ENCODE data around the gene ACOT7.

Gene ACOT7

GRCh38 chr1:6271006-6271405, 122.6 kb downstream of the ACOT7 start:
- Histone ChIP-seq H3K9ac (ENCODE audit: low read depth, low read length) (no peak overlapping the region), H3K27me3 (ENCODE audit: insufficient read depth, low read length) (no peaks in the 10 kb centered on the region), H3K4me1 (ENCODE audit: insufficient read depth, low read length) (peaks cover 17% of the 10 kb centered on the region), H3K27ac (ENCODE audit: low read depth, low read length) (no peak overlapping the region), H3K9me3 (ENCODE audit: insufficient read depth, low read depth, low read length) (no peaks in the 10 kb centered on the region), H3K36me3 (ENCODE audit: insufficient read depth, low read length) (no peaks in the 10 kb centered on the region; the same call in 1 of the 2 replicates), H3K4me3 (ENCODE audit: low read length) (no peak overlapping the region)
- 89% methylated on average over 4 of the region's 4 CpGs for WGBS

GRCh38 chr1:6270401-6270800, 123.2 kb downstream of the ACOT7 start:
- Histone ChIP-seq H3K27me3 (ENCODE audit: insufficient read depth, low read length) (no peaks in the 10 kb centered on the region), H3K4me1 (ENCODE audit: insufficient read depth, low read length) (peaks cover 13% of the 10 kb centered on the region; the same call in 1 of the 2 replicates), H3K9ac (ENCODE audit: low read depth, low read length) (no peak overlapping the region), H3K9me3 (ENCODE audit: insufficient read depth, low read depth, low read length) (no peaks in the 10 kb centered on the region), H3K4me3 (ENCODE audit: low read length) (no peak overlapping the region), H3K27ac (ENCODE audit: low read depth, low read length) (no peak overlapping the region), H3K36me3 (ENCODE audit: insufficient read depth, low read length) (no peaks in the 10 kb centered on the region; the same call in 1 of the 2 replicates)
- WGBS, result 93% methylated on average over 8 of the region's 8 CpGs

GRCh38 chr1:6269720-6270400, 123.7 kb downstream of the ACOT7 start:
- Histone ChIP-seq H3K9ac (ENCODE audit: low read depth, low read length) (no peak overlapping the region), H3K27me3 (ENCODE audit: insufficient read depth, low read length) (no peaks in the 10 kb centered on the region), H3K4me1 (ENCODE audit: insufficient read depth, low read length) (peaks cover 13% of the 10 kb centered on the region; the same call in 1 of the 2 replicates), H3K36me3 (ENCODE audit: insufficient read depth, low read length) (no peaks in the 10 kb centered on the region; the same call in 1 of the 2 replicates), H3K27ac (ENCODE audit: low read depth, low read length) (no peak overlapping the region), H3K4me3 (ENCODE audit: low read length) (no peak overlapping the region), H3K9me3 (ENCODE audit: insufficient read depth, low read depth, low read length) (no peaks in the 10 kb centered on the region)
- 78% methylated on average over 22 of the region's 22 CpGs for WGBS

DNA sequence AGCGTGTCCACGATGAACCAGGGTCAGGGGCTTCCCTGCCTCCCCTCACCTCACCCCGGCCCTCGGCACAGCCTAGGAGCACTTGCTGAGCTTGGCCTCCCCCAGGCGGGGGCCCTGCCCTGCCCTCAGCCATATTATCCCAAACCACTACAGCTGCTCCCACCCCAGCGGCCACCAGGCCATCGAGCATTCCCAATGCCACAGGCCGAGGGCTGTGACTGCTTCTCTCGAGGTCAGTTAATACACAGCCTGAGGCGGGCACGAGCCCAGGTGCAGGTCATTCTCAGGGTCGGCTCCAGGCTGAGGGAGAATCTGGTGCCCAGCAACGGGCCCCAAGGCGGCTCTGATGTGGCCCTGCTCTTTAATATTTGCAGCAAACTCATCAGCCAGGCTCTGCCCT, 124.3 kb downstream of the ACOT7 start:
- H3K9me3 ChIP-seq (ENCODE audit: insufficient read depth, low read depth, low read length), result no peaks in the 10 kb centered on the region
- H3K4me3 ChIP-seq (ENCODE audit: low read length), result no peak overlapping the region
- H3K27ac ChIP-seq (ENCODE audit: low read depth, low read length), result no peak overlapping the region
- 94% methylated on average over 14 of the region's 14 CpGs for WGBS
- H3K27me3 ChIP-seq (ENCODE audit: insufficient read depth, low read length), result no peaks in the 10 kb centered on the region
- no peak overlapping the region for H3K9ac ChIP-seq (ENCODE audit: low read depth, low read length)
- H3K36me3 ChIP-seq (ENCODE audit: insufficient read depth, low read length), result peaks cover 2% of the 10 kb centered on the region; the same call in 1 of the 2 replicates
- peaks cover 13% of the 10 kb centered on the region; the same call in 1 of the 2 replicates for H3K4me1 ChIP-seq (ENCODE audit: insufficient read depth, low read length)

DNA sequence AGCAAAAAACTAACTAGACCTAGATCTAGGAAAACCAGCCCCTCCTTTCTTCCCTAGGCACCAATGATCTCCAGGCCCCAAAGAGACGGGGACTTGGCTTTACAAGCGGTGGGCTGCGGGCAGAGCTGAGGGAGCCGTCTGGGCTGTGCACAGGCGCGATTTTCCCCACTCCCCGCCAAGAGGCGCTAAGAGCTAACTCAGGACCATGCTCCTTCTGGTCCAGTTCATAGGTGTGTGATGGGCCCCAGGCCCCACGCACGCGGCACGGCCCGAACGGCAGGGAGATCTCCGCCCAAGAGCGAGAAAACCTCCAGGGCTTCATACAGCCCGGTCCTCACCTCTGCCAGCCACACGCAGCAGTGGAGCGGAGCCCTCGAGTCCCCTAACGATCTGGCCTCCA, 125.2 kb downstream of the ACOT7 start:
- H3K27me3 ChIP-seq (ENCODE audit: insufficient read depth, low read length), result no peaks in the 10 kb centered on the region
- no peak overlapping the region for H3K4me3 ChIP-seq (ENCODE audit: low read length)
- peaks cover 5% of the 10 kb centered on the region; the same call in 1 of the 2 replicates for H3K36me3 ChIP-seq (ENCODE audit: insufficient read depth, low read length)
- H3K27ac ChIP-seq (ENCODE audit: low read depth, low read length), result no peak overlapping the region
- 83% methylated on average over 21 of the region's 21 CpGs for WGBS
- no peaks in the 10 kb centered on the region for H3K9me3 ChIP-seq (ENCODE audit: insufficient read depth, low read depth, low read length)
- peaks cover 5% of the 10 kb centered on the region; the same call in 1 of the 2 replicates for H3K4me1 ChIP-seq (ENCODE audit: insufficient read depth, low read length)
- no peak overlapping the region for H3K9ac ChIP-seq (ENCODE audit: low read depth, low read length)

DNA sequence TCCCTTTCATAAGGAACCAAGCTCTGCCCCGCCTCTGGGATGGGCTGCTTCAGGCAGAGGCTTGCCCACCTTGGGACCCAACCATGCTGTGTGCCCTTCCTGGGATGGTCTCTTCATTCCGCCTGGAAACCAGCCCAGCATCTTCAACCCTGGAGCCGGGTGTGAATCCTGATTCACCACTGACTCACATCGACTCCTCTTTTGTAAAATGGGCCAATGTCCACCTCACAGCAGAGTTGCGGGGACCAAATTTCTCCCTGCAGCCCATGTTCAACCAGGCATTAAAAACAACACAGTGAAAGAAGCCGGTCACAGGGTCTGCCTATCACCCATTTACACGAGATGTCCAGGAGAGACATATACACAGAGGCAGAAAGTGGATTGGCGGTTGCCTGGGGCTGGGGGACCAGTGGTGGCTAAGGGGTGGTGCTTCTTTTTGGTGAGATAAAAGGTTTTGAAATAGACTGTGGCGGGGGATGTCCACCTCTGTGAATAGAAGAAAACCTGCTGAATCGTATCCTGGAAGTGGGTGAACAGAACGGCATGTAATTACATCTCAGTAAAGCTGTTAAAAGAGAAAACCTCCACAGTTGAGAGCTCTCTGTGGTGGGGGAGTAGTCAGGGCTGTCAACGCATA, 125.8 kb downstream of the ACOT7 start:
- H3K4me1 ChIP-seq (ENCODE audit: insufficient read depth, low read length), result no peaks in the 10 kb centered on the region
- no peak overlapping the region for H3K9ac ChIP-seq (ENCODE audit: low read depth, low read length)
- no peak overlapping the region for H3K4me3 ChIP-seq (ENCODE audit: low read length)
- H3K9me3 ChIP-seq (ENCODE audit: insufficient read depth, low read depth, low read length), result no peaks in the 10 kb centered on the region
- no peaks in the 10 kb centered on the region for H3K27me3 ChIP-seq (ENCODE audit: insufficient read depth, low read length)
- WGBS, result 92% methylated on average over 11 of the region's 12 CpGs
- H3K36me3 ChIP-seq (ENCODE audit: insufficient read depth, low read length), result peaks cover 5% of the 10 kb centered on the region; the same call in 1 of the 2 replicates
- H3K27ac ChIP-seq (ENCODE audit: low read depth, low read length), result no peak overlapping the region

- Histone ChIP-seq H3K36me3 (ENCODE audit: insufficient read depth, low read length) (peaks cover 5% of the 10 kb centered on the region; the same call in 1 of the 2 replicates), H3K4me3 (ENCODE audit: low read length) (no peak overlapping the region), H3K27ac (ENCODE audit: low read depth, low read length) (no peak overlapping the region), H3K4me1 (ENCODE audit: insufficient read depth, low read length) (no peaks in the 10 kb centered on the region), H3K27me3 (ENCODE audit: insufficient read depth, low read length) (peaks cover 6% of the 10 kb centered on the region), H3K9ac (ENCODE audit: low read depth, low read length) (no peak overlapping the region), H3K9me3 (ENCODE audit: insufficient read depth, low read depth, low read length) (no peaks in the 10 kb centered on the region)
- WGBS, result 93% methylated on average over 11 of the region's 11 CpGs
Observed at GRCh38 chr1:6266641-6267040, 126.9 kb downstream of the ACOT7 start.

GRCh38 chr1:6265151-6265550, 128.4 kb downstream of the ACOT7 start:
- H3K27me3 ChIP-seq (ENCODE audit: insufficient read depth, low read length), result peaks cover 13% of the 10 kb centered on the region
- no peak overlapping the region for H3K4me3 ChIP-seq (ENCODE audit: low read length)
- H3K9ac ChIP-seq (ENCODE audit: low read depth, low read length), result no peak overlapping the region
- no peaks in the 10 kb centered on the region for H3K4me1 ChIP-seq (ENCODE audit: insufficient read depth, low read length)
- 93% methylated on average over 15 of the region's 15 CpGs for WGBS
- no peak overlapping the region for H3K27ac ChIP-seq (ENCODE audit: low read depth, low read length)
- peaks cover 5% of the 10 kb centered on the region; the same call in 1 of the 2 replicates for H3K36me3 ChIP-seq (ENCODE audit: insufficient read depth, low read length)
- H3K9me3 ChIP-seq (ENCODE audit: insufficient read depth, low read depth, low read length), result no peaks in the 10 kb centered on the region

DNA sequence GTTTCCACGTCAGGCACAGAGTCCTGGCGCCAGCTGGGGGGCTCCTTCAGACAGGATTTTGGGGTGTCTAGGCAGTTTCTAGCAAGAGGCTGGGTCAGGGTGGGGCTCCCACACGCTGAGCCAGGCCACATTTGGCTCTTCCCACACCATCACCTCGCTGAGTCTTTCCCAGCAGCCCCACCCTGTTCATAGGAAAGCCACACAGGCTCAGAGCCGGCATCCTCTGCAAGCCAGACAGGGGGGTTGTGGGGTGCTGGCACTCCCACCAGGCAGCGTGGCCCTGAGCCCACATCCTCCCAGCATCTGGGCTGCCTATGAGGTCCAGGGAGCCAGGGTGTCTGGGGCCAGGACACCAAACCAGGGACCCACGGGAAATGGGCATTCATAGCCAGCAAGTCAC, 129.9 kb downstream of the ACOT7 start:
- peaks cover 5% of the 10 kb centered on the region; the same call in 1 of the 2 replicates for H3K36me3 ChIP-seq (ENCODE audit: insufficient read depth, low read length)
- no peaks in the 10 kb centered on the region for H3K4me1 ChIP-seq (ENCODE audit: insufficient read depth, low read length)
- peaks cover 25% of the 10 kb centered on the region for H3K27me3 ChIP-seq (ENCODE audit: insufficient read depth, low read length)
- H3K9me3 ChIP-seq (ENCODE audit: insufficient read depth, low read depth, low read length), result no peaks in the 10 kb centered on the region
- no peak overlapping the region for H3K9ac ChIP-seq (ENCODE audit: low read depth, low read length)
- 92% methylated on average over 7 of the region's 7 CpGs for WGBS
- H3K4me3 ChIP-seq (ENCODE audit: low read length), result no peak overlapping the region
- H3K27ac ChIP-seq (ENCODE audit: low read depth, low read length), result no peak overlapping the region

GRCh38 chr1:6262555-6263420, 130.8 kb downstream of the ACOT7 start:
- H3K4me1 ChIP-seq (ENCODE audit: insufficient read depth, low read length), result no peaks in the 10 kb centered on the region

GRCh38 chr1:6261615-6261995, 132.0 kb downstream of the ACOT7 start:
- Histone ChIP-seq H3K27me3 (ENCODE audit: insufficient read depth, low read length) (peaks cover 34% of the 10 kb centered on the region), H3K9ac (ENCODE audit: low read depth, low read length) (no peak overlapping the region), H3K36me3 (ENCODE audit: insufficient read depth, low read length) (peaks cover 5% of the 10 kb centered on the region; the same call in 1 of the 2 replicates), H3K4me3 (ENCODE audit: low read length) (peak overlapping the region; percentile 67), H3K9me3 (ENCODE audit: insufficient read depth, low read depth, low read length) (no peaks in the 10 kb centered on the region), H3K4me1 (ENCODE audit: insufficient read depth, low read length) (no peaks in the 10 kb centered on the region), H3K27ac (ENCODE audit: low read depth, low read length) (no peak overlapping the region)
- WGBS, result 13% methylated on average over 15 of the region's 15 CpGs

More at GRCh38 chr1:6262555-6263420, 130.8 kb downstream of the ACOT7 start:
- Histone ChIP-seq H3K9me3 (ENCODE audit: insufficient read depth, low read depth, low read length) (no peaks in the 10 kb centered on the region), H3K9ac (ENCODE audit: low read depth, low read length) (no peak overlapping the region), H3K4me3 (ENCODE audit: low read length) (no peak overlapping the region), H3K36me3 (ENCODE audit: insufficient read depth, low read length) (peaks cover 5% of the 10 kb centered on the region; the same call in 1 of the 2 replicates), H3K27ac (ENCODE audit: low read depth, low read length) (no peak overlapping the region), H3K27me3 (ENCODE audit: insufficient read depth, low read length) (peaks cover 31% of the 10 kb centered on the region)
- WGBS, result 86% methylated on average over 25 of the region's 25 CpGs
